Fibroblast of lung (primary cell): ENCODE measurements around the gene ATP9B. TPM values are rescaled to one million over a fixed set of nuclear protein-coding genes. Genes with fewer than 3 reads are reported as not detected.

ENCODE experiments used
- DNase-seq, 2 donors: peaks; one replicate each; pipeline versions ENCODE4 v3.0.0 to v3.0.0-alpha.2; 2010; ENCODE audit warnings: low read depth in 2 of 2
- H2AFZ ChIP-seq: 2 replicates; pipeline ENCODE4 v1.5.1; 2012; ENCODE audit warnings: low read length, control low read depth, inconsistent platforms
- H3K27ac ChIP-seq: 2 replicates; pipeline ENCODE4 v1.5.1; 2011; ENCODE audit warnings: low read length, control low read depth; ENCODE audit not compliant: insufficient read depth
- H3K27me3 ChIP-seq: 2 replicates; pipeline ENCODE4 v1.5.1; 2011; ENCODE audit warnings: mild to moderate bottlenecking, low read length; ENCODE audit not compliant: control insufficient read depth, insufficient read depth
- H3K36me3 ChIP-seq: 2 replicates; pipeline ENCODE4 v1.5.1; 2011; ENCODE audit warnings: low read length; ENCODE audit not compliant: control insufficient read depth, insufficient read depth
- H3K4me1 ChIP-seq: 2 replicates; pipeline ENCODE4 v1.5.1; 2011; ENCODE audit warnings: low read length; ENCODE audit not compliant: control insufficient read depth, insufficient read depth; ENCODE audit errors: extremely low read depth
- H3K4me2 ChIP-seq: 2 replicates; pipeline ENCODE4 v1.5.1; 2011; ENCODE audit warnings: low read length, control low read depth; ENCODE audit not compliant: insufficient read depth; ENCODE audit errors: extremely low read depth
- H3K4me3 ChIP-seq, 4 experiments: fragments of 200-600 bp in 1 of 4; sonication (generic) in 1 of 4; replicated peaks in 1 of 4; 2 replicates each; pipeline ENCODE4 v1.5.1; 2011 to 2016; ENCODE audit warnings: low read length in 4 of 4, low read depth in 3 of 4, mild to moderate bottlenecking in 3 of 4, control low read depth in 2 of 4, inconsistent platforms in 1 of 4, mixed read lengths in 1 of 4; ENCODE audit not compliant: insufficient read depth in 1 of 4; ENCODE audit errors: control extremely low read depth in 1 of 4
- H3K79me2 ChIP-seq: 2 replicates; pipeline ENCODE4 v1.5.1; 2012; ENCODE audit warnings: mild to moderate bottlenecking, low read length, inconsistent platforms; ENCODE audit not compliant: control insufficient read depth, insufficient read depth
- H3K9ac ChIP-seq: 2 replicates; pipeline ENCODE4 v1.5.1; 2011; ENCODE audit warnings: mild to moderate bottlenecking, low read length, control low read depth; ENCODE audit not compliant: insufficient read depth
- H3K9me3 ChIP-seq: 2 replicates; pipeline ENCODE4 v1.5.1; 2012; ENCODE audit warnings: low read depth, low read length; ENCODE audit not compliant: control insufficient read depth, insufficient read depth
- H4K20me1 ChIP-seq: 2 replicates; pipeline ENCODE4 v1.5.1; 2011; ENCODE audit warnings: low read length; ENCODE audit not compliant: control insufficient read depth, insufficient read depth; ENCODE audit errors: extremely low read depth
- EZH2 ChIP-seq: IDR thresholded peaks from 2 replicates; pipeline ENCODE4 v1.5.1; 2012; ENCODE audit warnings: low read length, control low read depth, mild to moderate bottlenecking; ENCODE audit errors: missing control alignments
- polyA plus RNA-seq, 2 donors: library from polyadenylated mRNA; depleted of rRNA in 1 of 2; stranded (reverse) in 1 of 2; unstranded in 1 of 2; fragments of >200 nt; gene quantifications; 2 replicates each; pipeline ENCODE4 v1.2.1, GENCODE V29; 2011 to 2012; ENCODE audit warnings: missing spikeins in 1 of 2
- total RNA-seq: library from RNA; depleted of rRNA; stranded (reverse); fragments of >200 nt; gene quantifications from 2 replicates; pipeline ENCODE4 v1.2.1, GENCODE V29; 2014
- TF ChIP-seq, protein P1 (sequence below), 2 donors: IDR thresholded peaks in 1 of 2; conservative IDR thresholded peaks in 1 of 2; 1 replicate in 1 of 2; 2 replicates in 1 of 2; pipeline ENCODE4 v1.5.1; 2011 to 2012; ENCODE audit warnings: low read length in 2 of 2, control low read depth in 1 of 2, inconsistent platforms in 1 of 2, low read depth in 1 of 2, mild to moderate bottlenecking in 1 of 2

ATP9B gene
- total and polyA plus RNA-seq, 2 donors (not counting 1 experiment from before 2014, with no cell fraction given): 11.2 to 27.7 TPM

DNA sequence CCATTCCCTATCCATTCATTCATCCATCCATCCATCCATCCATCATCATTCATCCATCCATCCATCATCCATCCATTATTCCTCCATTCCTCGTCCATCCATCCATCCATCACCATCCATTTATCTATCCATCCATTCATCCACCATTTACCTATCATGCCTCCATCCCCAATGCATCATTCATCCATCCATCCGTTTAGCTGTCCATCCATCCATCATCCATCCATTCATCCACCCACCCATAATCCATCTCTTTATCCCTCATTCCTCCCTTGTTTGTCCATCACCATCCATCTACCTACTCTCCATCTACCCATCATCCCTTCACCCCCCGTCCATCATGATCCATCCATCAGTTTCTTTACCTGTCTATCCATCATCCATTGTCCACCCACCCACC is 340.1 kb downstream of the ATP9B start:
- TF ChIP-seq, protein P1, sequence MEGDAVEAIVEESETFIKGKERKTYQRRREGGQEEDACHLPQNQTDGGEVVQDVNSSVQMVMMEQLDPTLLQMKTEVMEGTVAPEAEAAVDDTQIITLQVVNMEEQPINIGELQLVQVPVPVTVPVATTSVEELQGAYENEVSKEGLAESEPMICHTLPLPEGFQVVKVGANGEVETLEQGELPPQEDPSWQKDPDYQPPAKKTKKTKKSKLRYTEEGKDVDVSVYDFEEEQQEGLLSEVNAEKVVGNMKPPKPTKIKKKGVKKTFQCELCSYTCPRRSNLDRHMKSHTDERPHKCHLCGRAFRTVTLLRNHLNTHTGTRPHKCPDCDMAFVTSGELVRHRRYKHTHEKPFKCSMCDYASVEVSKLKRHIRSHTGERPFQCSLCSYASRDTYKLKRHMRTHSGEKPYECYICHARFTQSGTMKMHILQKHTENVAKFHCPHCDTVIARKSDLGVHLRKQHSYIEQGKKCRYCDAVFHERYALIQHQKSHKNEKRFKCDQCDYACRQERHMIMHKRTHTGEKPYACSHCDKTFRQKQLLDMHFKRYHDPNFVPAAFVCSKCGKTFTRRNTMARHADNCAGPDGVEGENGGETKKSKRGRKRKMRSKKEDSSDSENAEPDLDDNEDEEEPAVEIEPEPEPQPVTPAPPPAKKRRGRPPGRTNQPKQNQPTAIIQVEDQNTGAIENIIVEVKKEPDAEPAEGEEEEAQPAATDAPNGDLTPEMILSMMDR (conservative IDR thresholded peaks at IDR 0.05 in 1 of 2, IDR thresholded peaks at IDR 0.05 in 1 of 2; ENCODE audit: low read depth in 1 of 2, low read length in 2 of 2): no peak
- TF ChIP-seq EZH2: no peak
- no peaks in the 10 kb centered on the region for H4K20me1 ChIP-seq

DNA sequence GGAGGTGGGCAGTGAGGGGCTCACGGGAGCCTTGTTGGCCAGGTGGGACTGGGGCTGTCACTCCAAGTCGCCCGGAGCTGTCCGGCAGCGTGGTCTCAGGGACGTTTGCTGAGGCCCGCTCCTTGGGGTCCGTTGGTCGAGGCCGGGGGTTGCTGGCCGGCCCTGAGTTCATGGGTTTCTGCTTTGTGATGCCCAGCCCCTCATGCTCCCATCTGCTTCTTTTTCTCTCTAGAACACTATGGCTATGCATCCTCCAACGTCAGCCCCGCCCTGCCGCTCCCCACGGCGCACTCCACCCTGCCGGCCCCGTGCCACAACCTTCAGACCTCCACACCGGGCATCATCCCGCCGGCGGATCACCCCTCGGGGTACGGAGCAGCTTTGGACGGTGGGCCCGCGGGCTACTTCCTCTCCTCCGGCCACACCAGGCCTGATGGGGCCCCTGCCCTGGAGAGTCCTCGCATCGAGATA is 341.0 kb downstream of the ATP9B start:
- no peaks in the 10 kb centered on the region for H3K27me3 ChIP-seq

More for the DNA sequence above, 340.1 kb downstream of the ATP9B start:
- H3K27ac ChIP-seq: no peak overlapping the region
- H3K9ac ChIP-seq: no peak overlapping the region
- no peaks in the 10 kb centered on the region for H3K79me2 ChIP-seq
- H3K27me3 ChIP-seq: no peaks in the 10 kb centered on the region
- no peak overlapping the region for H3K4me2 ChIP-seq
- no peak for DNase-seq
- H3K36me3 ChIP-seq: no peaks in the 10 kb centered on the region
- no peaks in the 10 kb centered on the region for H3K4me1 ChIP-seq
- no peak overlapping the region for H2AFZ ChIP-seq
- no peaks in the 10 kb centered on the region for H3K9me3 ChIP-seq
- no peak overlapping the region for H3K4me3 ChIP-seq

DNA sequence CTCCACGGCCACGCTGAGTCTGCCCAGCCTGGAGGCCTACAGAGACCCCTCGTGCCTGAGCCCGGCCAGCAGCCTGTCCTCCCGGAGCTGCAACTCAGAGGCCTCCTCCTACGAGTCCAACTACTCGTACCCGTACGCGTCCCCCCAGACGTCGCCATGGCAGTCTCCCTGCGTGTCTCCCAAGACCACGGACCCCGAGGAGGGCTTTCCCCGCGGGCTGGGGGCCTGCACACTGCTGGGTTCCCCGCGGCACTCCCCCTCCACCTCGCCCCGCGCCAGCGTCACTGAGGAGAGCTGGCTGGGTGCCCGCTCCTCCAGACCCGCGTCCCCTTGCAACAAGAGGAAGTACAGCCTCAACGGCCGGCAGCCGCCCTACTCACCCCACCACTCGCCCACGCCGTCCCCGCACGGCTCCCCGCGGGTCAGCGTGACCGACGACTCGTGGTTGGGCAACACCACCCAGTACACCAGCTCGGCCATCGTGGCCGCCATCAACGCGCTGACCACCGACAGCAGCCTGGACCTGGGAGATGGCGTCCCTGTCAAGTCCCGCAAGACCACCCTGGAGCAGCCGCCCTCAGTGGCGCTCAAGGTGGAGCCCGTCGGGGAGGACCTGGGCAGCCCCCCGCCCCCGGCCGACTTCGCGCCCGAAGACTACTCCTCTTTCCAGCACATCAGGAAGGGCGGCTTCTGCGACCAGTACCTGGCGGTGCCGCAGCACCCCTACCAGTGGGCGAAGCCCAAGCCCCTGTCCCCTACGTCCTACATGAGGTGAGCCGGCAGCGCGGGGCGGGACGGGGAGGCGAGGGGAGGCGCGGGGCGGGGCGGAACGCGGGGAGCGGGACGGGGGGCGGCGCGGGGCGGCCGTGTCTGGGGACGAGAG is 341.8 kb downstream of the ATP9B start:
- no peak for DNase-seq
- Histone ChIP-seq H3K9ac (no peak overlapping the region), H3K27ac (no peak overlapping the region), H3K79me2 (no peaks in the 10 kb centered on the region), H3K36me3 (no peaks in the 10 kb centered on the region), H3K4me1 (no peaks in the 10 kb centered on the region), H3K9me3 (no peaks in the 10 kb centered on the region), H3K27me3 (no peaks in the 10 kb centered on the region), H3K4me2 (no peak overlapping the region), H2AFZ (no peak overlapping the region), H4K20me1 (no peaks in the 10 kb centered on the region), H3K4me3 (no peak overlapping the region)
- TF ChIP-seq EZH2: no peak

More for the DNA sequence above, 341.0 kb downstream of the ATP9B start:
- H3K9me3 ChIP-seq: no peaks in the 10 kb centered on the region
- TF ChIP-seq, protein P1 (conservative IDR thresholded peaks at IDR 0.05 in 1 of 2, IDR thresholded peaks at IDR 0.05 in 1 of 2; ENCODE audit: low read depth in 1 of 2, low read length in 2 of 2): no peak
- no peak for TF ChIP-seq EZH2
- no peaks in the 10 kb centered on the region for H3K36me3 ChIP-seq
- H3K27ac ChIP-seq: no peak overlapping the region
- H2AFZ ChIP-seq: no peak overlapping the region
- no peaks in the 10 kb centered on the region for H4K20me1 ChIP-seq
- no peak for DNase-seq
- no peaks in the 10 kb centered on the region for H3K4me1 ChIP-seq
- H3K9ac ChIP-seq: no peak overlapping the region
- H3K4me3 ChIP-seq: no peak overlapping the region
- no peak overlapping the region for H3K4me2 ChIP-seq
- H3K79me2 ChIP-seq: no peaks in the 10 kb centered on the region
